T-helper 1 cell treated with Interleukin-12 subunit alpha and Interleukin-12 subunit beta and Interleukin-4 antibody, amounts not matched to agents 30 ng/mL and 1 ng/mL, for 36 hours (primary cell): ENCODE results near the gene TBX3. TPM values are rescaled to one million over a fixed set of nuclear protein-coding genes. Genes with fewer than 3 reads are reported as not detected.

ENCODE experiments used
- intact Hi-C: fragments of 100-400 bp; cut with micrococcal nuclease; formaldehyde crosslinking; loops from one replicate; pipeline ENCODE4 v1.15.1; 2024
- total RNA-seq: library from RNA; stranded (reverse); gene quantifications from 2 replicates; pipeline ENCODE4 v1.2.3, GENCODE V29; 2022

TBX3 gene
- total RNA-seq, 1 donor from 2014 or later = not detected

GRCh38 chr12:114668886-114669288 is 15.1 kb downstream of the TBX3 start:
- intact Hi-C loops = loop anchor here (5.0 kb wide), 2 partner anchors 227 to 262 kb away; partner anchors contain the start of gene TBX5

GRCh38 chr12:114668151-114668885 is 15.7 kb downstream of the TBX3 start:
- intact Hi-C loops = loop anchor here (5.0 kb wide), 2 partner anchors 226 to 261 kb away; partner anchors contain the start of gene TBX5

GRCh38 chr12:114667669-114668150 is 16.3 kb downstream of the TBX3 start:
- intact Hi-C loops = loop anchor here (5.0 kb wide), 2 partner anchors 225 to 260 kb away; partner anchors contain the start of gene TBX5

- intact Hi-C loops = loop anchor here (5.0 kb wide), 2 partner anchors 225 to 260 kb away; partner anchors contain the start of gene TBX5
Observed at GRCh38 chr12:114666746-114667668, 17.0 kb downstream of the TBX3 start.

GRCh38 chr12:114665411-114666260 is 18.3 kb downstream of the TBX3 start:
- intact Hi-C loops = loop anchor here (5.0 kb wide), 2 partner anchors 223 to 258 kb away; partner anchors contain the start of gene TBX5

- intact Hi-C loops = loop anchor here (5.0 kb wide), 2 partner anchors 222 to 257 kb away; partner anchors contain the start of gene TBX5
Observed at GRCh38 chr12:114664651-114665320, 19.2 kb downstream of the TBX3 start.

- intact Hi-C loops = loop anchor here (1.0 kb wide), 4 partner anchors 682 to 1285 kb away; no protein-coding TSS in a partner anchor
Observed at GRCh38 chr12:114662512-114663177, 21.3 kb downstream of the TBX3 start.

- intact Hi-C loops = no loop called here
Observed at GRCh38 chr12:114661245-114661644, 22.7 kb downstream of the TBX3 start.

GRCh38 chr12:114659084-114659483 is 24.9 kb downstream of the TBX3 start:
- intact Hi-C loops = no loop called here

GRCh38 chr12:114658002-114658441 is 26.0 kb downstream of the TBX3 start:
- intact Hi-C loops = no loop called here

GRCh38 chr12:114657597-114657920 is 26.4 kb downstream of the TBX3 start:
- intact Hi-C loops = no loop called here

- intact Hi-C loops = no loop called here
Observed at GRCh38 chr12:114656906-114657596, 26.9 kb downstream of the TBX3 start.

- intact Hi-C loops = no loop called here
Observed at GRCh38 chr12:114655934-114656749, 27.8 kb downstream of the TBX3 start.

GRCh38 chr12:114649585-114649984 is 34.4 kb downstream of the TBX3 start:
- intact Hi-C loops = no loop called here

- intact Hi-C loops = no loop called here
Observed at GRCh38 chr12:114648711-114649110, 35.3 kb downstream of the TBX3 start.

- intact Hi-C loops = no loop called here
Observed at GRCh38 chr12:114638790-114639435, 45.1 kb downstream of the TBX3 start.

- intact Hi-C loops = no loop called here
Observed at GRCh38 chr12:114636723-114637480, 47.1 kb downstream of the TBX3 start.
